SK-N-MC (cell line): ENCODE results near the gene OR10G7.
"Not testable (repeated sequence)": the region's sequence is repeated elsewhere in the genome, so short reads cannot be mapped to it uniquely, and the experiment has no call there.

Experiments
- DNase-seq: peaks from one replicate; pipeline ENCODE4 v3.0.0-alpha.2; 2011; ENCODE audit warnings: low read depth, low spot score
- H3K27ac ChIP-seq: fragments of 200-600 bp; sonication (generic); 2 replicates; pipeline ENCODE4 v1.5.1; 2016; ENCODE audit warnings: mixed run types
- H3K36me3 ChIP-seq: fragments of 200-600 bp; sonication (generic); 2 replicates; pipeline ENCODE4 v1.6.1; 2017; ENCODE audit warnings: antibody characterized with exemption, low read length, mixed read lengths; ENCODE audit not compliant: insufficient read depth
- H3K4me3 ChIP-seq: fragments of 200-600 bp; sonication (generic); 2 replicates; pipeline ENCODE4 v1.5.1; 2016
- H3K9ac ChIP-seq: fragments of 200-600 bp; sonication (generic); 2 replicates; pipeline ENCODE4 v1.8.0; 2017; ENCODE audit warnings: mixed run types, mixed read lengths; ENCODE audit not compliant: insufficient read length
- H3K9me3 ChIP-seq: fragments of 200-600 bp; sonication (generic); 2 replicates; pipeline ENCODE4 v1.6.1; 2017; ENCODE audit warnings: low read depth, mild to moderate bottlenecking, antibody characterized with exemption, low read length, moderate library complexity, mixed read lengths
- EZH2 ChIP-seq: fragments of 200-600 bp; sonication (generic); IDR thresholded peaks from one replicate; pipeline ENCODE4 v1.6.1; 2017; ENCODE audit warnings: antibody characterized with exemption
- FOXP2 ChIP-seq: optimal IDR thresholded peaks from 2 replicates; pipeline ENCODE3; 2011; ENCODE audit warnings: mild to moderate bottlenecking, moderate library complexity; ENCODE audit not compliant: insufficient read depth; ENCODE audit errors: extremely low read length, control extremely low read depth
- POLR2AphosphoS5 ChIP-seq: IDR thresholded peaks from 2 replicates; pipeline ENCODE4 v1.6.1; 2012; ENCODE audit warnings: mild to moderate bottlenecking, low read depth, low read length, borderline replicate concordance

OR10G7 gene

DNA sequence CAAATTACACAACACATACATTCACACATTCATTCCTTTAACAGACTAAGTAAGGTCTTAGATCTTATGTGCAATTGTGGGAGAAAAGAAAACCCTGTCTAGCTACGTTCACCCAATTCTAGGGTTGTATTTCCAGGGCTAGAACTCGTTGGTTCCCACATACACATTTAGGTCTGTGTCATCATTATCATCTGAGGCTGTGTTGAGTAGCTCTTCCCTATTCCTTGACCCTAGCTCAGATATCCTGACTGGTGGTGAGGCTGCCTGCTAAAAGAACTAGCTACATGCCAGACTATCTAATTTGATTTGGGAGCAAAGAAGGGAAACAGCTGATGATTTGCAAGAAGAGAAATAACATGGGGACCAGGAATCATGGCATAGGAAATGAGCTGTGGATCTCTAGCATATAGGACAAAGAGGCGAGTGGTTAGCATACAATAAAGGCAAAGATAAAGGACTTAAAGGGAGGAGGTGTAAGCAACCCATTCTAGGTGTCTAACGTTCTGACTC is 27.5 kb upstream of the OR10G7 start:
- H3K27ac ChIP-seq, result no peak overlapping the region
- no peak overlapping the region for H3K9ac ChIP-seq
- no peak for DNase-seq
- TF ChIP-seq POLR2AphosphoS5, result no peak
- H3K4me3 ChIP-seq, result no peak overlapping the region
- H3K36me3 ChIP-seq, result no peaks in the 10 kb centered on the region
- no peaks in the 10 kb centered on the region for H3K9me3 ChIP-seq

- Histone ChIP-seq H3K9ac (no peak overlapping the region), H3K4me3 (no peak overlapping the region), H3K27ac (no peak overlapping the region), H3K36me3 (no peaks in the 10 kb centered on the region), H3K9me3 (no peaks in the 10 kb centered on the region)
- DNase-seq, result no peak
- TF ChIP-seq EZH2, result no peak
Measured at GRCh38 chr11:124052966-124053365, 11.8 kb upstream of the OR10G7 start.

GRCh38 chr11:124050748-124051147 is 9.6 kb upstream of the OR10G7 start:
- H3K27ac ChIP-seq, result no peak overlapping the region
- no peak overlapping the region for H3K4me3 ChIP-seq
- H3K9ac ChIP-seq, result no peak overlapping the region
- no peaks in the 10 kb centered on the region for H3K9me3 ChIP-seq
- no peak for DNase-seq
- H3K36me3 ChIP-seq, result no peaks in the 10 kb centered on the region
- TF ChIP-seq FOXP2, result no peak
- no peak for TF ChIP-seq EZH2

DNA sequence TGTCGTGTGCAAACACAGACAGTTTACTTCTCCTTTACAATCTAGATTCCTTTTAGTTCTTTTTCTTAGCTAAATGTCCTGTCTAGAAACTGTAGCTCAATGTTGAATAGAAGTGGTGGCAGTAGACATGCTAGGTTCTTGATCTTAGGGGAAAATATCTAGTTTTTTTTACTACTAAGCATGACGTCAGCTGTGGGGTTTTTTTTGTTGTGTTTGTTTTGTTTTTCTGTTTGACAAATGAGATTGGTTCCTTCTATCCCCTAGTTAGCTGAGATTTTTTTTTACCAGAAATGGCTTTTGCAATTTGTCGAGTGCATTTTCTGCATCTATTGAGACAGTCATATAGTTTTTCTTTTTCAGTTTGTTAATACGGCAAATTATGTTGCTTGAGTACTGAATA is 2.3 kb upstream of the OR10G7 start:
- Histone ChIP-seq H3K4me3 (no peak overlapping the region), H3K36me3 (no peaks in the 10 kb centered on the region), H3K9ac (no peak overlapping the region), H3K27ac (no peak overlapping the region), H3K9me3 (no peaks in the 10 kb centered on the region)
- no peak for DNase-seq
- TF ChIP-seq POLR2AphosphoS5 (no peak), EZH2 (no peak), FOXP2 (no peak)

- no peak overlapping the region for H3K27ac ChIP-seq
- no peak overlapping the region for H3K9ac ChIP-seq
- H3K36me3 ChIP-seq, result no peaks in the 10 kb centered on the region
- H3K9me3 ChIP-seq, result no peaks in the 10 kb centered on the region
- TF ChIP-seq FOXP2, result no peak
- TF ChIP-seq POLR2AphosphoS5, result no peak
- no peak for TF ChIP-seq EZH2
- no peak overlapping the region for H3K4me3 ChIP-seq
- DNase-seq, result no peak
Measured at GRCh38 chr11:124039557-124039956, 1.6 kb downstream of the OR10G7 start.

GRCh38 chr11:124036666-124037065 is 4.5 kb downstream of the OR10G7 start:
- Histone ChIP-seq H3K27ac (no peak overlapping the region), H3K36me3 (no peaks in the 10 kb centered on the region), H3K9ac (no peak overlapping the region), H3K4me3 (no peak overlapping the region), H3K9me3 (no peaks in the 10 kb centered on the region)
- no peak for DNase-seq
- TF ChIP-seq EZH2, result no peak
- TF ChIP-seq POLR2AphosphoS5, result no peak
- no peak for TF ChIP-seq FOXP2

GRCh38 chr11:124026498-124026897 is 14.6 kb downstream of the OR10G7 start, which contains the start of gene OR10G8:
TSS of gene OR10G8 (plus strand) at chr11:124026798. CDS start at chr11:124029623, 2,825 bp downstream.
- H3K9me3 ChIP-seq, result no peaks in the 10 kb centered on the region
- no peak within 1 kb of the TSS for H3K27ac ChIP-seq
- no peaks in the 10 kb centered on the region for H3K36me3 ChIP-seq
- no peak within 1 kb of the TSS for H3K4me3 ChIP-seq
- no peak within 1 kb of the TSS for H3K9ac ChIP-seq
- no peak for DNase-seq
- TF ChIP-seq EZH2 (no peak), POLR2AphosphoS5 (no peak), FOXP2 (no peak)

- H3K36me3 ChIP-seq, H3K9ac ChIP-seq, H3K27ac ChIP-seq, H3K9me3 ChIP-seq, H3K4me3 ChIP-seq, DNase-seq: not testable (repeated sequence)
Measured at GRCh38 chr11:124015837-124016236, 25.3 kb downstream of the OR10G7 start.

DNA sequence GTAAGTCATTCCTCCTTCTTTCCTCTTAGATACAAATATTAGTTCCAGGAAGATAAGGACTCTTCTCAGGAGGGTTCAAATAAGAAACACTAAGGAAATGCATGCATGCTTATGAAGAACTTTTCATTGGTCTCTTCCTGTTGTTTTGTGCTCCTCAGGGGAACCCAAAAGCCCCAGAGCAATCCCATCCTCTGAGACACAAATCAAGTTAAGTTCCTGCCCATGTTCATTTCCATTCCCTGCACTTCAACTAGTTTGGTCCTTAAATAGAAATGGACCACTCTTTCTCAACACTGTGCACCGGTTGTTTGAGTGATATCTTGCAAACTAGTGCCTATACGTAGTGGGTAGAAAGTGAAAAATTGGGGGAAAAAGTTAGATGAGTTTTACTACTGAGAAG is 28.4 kb downstream of the OR10G7 start, which contains the start of gene OR10G4:
OR10G4 (plus strand) TSS at position 301 of the 400 bp plus-strand sequence. CDS start 2,578 bp downstream, outside the sequence.
- H3K36me3 ChIP-seq, result no peaks in the 10 kb centered on the region
- H3K9me3 ChIP-seq, result no peaks in the 10 kb centered on the region
- no peak for DNase-seq
- H3K4me3 ChIP-seq, result no peak within 1 kb of the TSS
- no peak for TF ChIP-seq POLR2AphosphoS5
- no peak for TF ChIP-seq EZH2
- TF ChIP-seq FOXP2, result no peak
- H3K27ac ChIP-seq, result no peak within 1 kb of the TSS
- no peak within 1 kb of the TSS for H3K9ac ChIP-seq

DNA sequence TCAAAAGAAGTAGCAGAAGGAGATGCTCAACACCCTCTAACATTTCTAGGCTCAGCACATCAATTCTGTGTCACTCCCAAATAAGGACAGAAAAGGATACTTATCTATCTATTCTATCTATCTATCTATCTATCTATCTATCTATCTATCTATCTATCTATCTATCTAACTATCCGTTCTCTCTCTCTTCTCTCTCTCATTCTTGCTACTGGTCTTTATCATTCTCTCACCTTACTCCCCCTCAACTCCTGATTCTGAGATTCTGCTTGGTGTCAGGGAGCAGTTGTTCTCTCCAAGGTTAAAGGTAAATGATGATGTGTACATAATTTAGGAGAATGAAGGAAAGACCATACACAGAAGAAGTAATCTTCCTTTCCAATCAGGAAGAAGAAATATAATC is 46.0 kb downstream of the OR10G7 start, which contains the start of gene OR10G6:
OR10G6 (minus strand) TSS at position 43 of the 400 bp plus-strand sequence; CDS start at position 43, 0 bp downstream.
- TF ChIP-seq FOXP2 (no peak), EZH2 (no peak), POLR2AphosphoS5 (no peak)
- no peak within 1 kb of the TSS for H3K27ac ChIP-seq
- no peak within 1 kb of the TSS for H3K4me3 ChIP-seq
- H3K36me3 ChIP-seq, result no peaks in the 10 kb centered on the region
- H3K9me3 ChIP-seq, result no peaks in the 10 kb centered on the region
- no peak within 1 kb of the TSS for H3K9ac ChIP-seq
- no peak for DNase-seq
